Measurements from ENCODE around the gene GRN. TPM values are rescaled to one million over a fixed set of nuclear protein-coding genes. Genes with fewer than 3 reads are reported as not detected.
A peak's percentile ranks its signal among the peaks of the same experiment; 100 is the strongest.
"Not testable (repeated sequence)": the region's sequence is repeated elsewhere in the genome, so short reads cannot be mapped to it uniquely, and the experiment has no call there.

Gene GRN
- total RNA-seq, 3 donors from 2014 or later (not counting 1 experiment from before 2014, with no cell fraction given), result 42.4 to 69.8 (median 55.6) TPM

GRCh38 chr17:44335968-44336367 lies 9.1 kb upstream of the GRN start:
- no peak overlapping the region for H3K4me3 Mint-ChIP-seq
- H3K27ac ChIP-seq (ENCODE audit: low read length), result no peak overlapping the region
- DNase-seq, result no peak
- peaks cover 7% of the 10 kb centered on the region for H3K4me1 ChIP-seq (ENCODE audit: control insufficient read depth, insufficient read depth, low read length)
- H3K27me3 ChIP-seq (ENCODE audit: control insufficient read depth, insufficient read depth, low read length), result no peaks in the 10 kb centered on the region
- intact Hi-C loops (cut with micrococcal nuclease), result no loop called here
- peaks cover 0 to under 1% of the 10 kb centered on the region in 2 donors for H3K27me3 Mint-ChIP-seq (ENCODE audit: low read depth in 2 of 2)
- no peak overlapping the region for H3K27ac Mint-ChIP-seq
- H3K4me1 Mint-ChIP-seq, result peaks cover 5 to 6% of the 10 kb centered on the region in 2 donors
- H3K36me3 Mint-ChIP-seq, result no peaks in the 10 kb centered on the region
- no peak for ATAC-seq
- WGBS (ENCODE audit: insufficient coverage), result 71% methylated on average over 5 of the region's 5 CpGs
- no peaks in the 10 kb centered on the region for H3K9me3 ChIP-seq (ENCODE audit: control insufficient read depth, insufficient read depth, low read length)
- H3K36me3 ChIP-seq (ENCODE audit: control insufficient read depth, insufficient read depth, low read length), result no peaks in the 10 kb centered on the region
- TF ChIP-seq CTCF (IDR thresholded peaks at IDR 0.05), result no peak
- no peaks in the 10 kb centered on the region for H3K9me3 Mint-ChIP-seq
- no peak overlapping the region for H3K4me3 ChIP-seq (ENCODE audit: low read length)

GRCh38 chr17:44338702-44339101 lies 6.4 kb upstream of the GRN start:
- Histone ChIP-seq H3K9me3 (ENCODE audit: control insufficient read depth, insufficient read depth, low read length) (no peaks in the 10 kb centered on the region), H3K36me3 (ENCODE audit: control insufficient read depth, insufficient read depth, low read length) (no peaks in the 10 kb centered on the region), H3K27me3 (ENCODE audit: control insufficient read depth, insufficient read depth, low read length) (no peaks in the 10 kb centered on the region), H3K27ac (ENCODE audit: low read length) (no peak overlapping the region), H3K4me1 (ENCODE audit: control insufficient read depth, insufficient read depth, low read length) (peaks cover 3% of the 10 kb centered on the region), H3K4me3 (ENCODE audit: low read length) (no peak overlapping the region)
- Mint-ChIP-seq H3K4me1 (no peaks in the 10 kb centered on the region), H3K27me3 (ENCODE audit: low read depth in 2 of 2) (peaks cover 14 to 20% of the 10 kb centered on the region in 2 donors), H3K27ac (no peak overlapping the region), H3K4me3 (no peak overlapping the region), H3K9me3 (no peaks in the 10 kb centered on the region), H3K36me3 (no peaks in the 10 kb centered on the region)
- DNase-seq (no peak), ATAC-seq (peak in 1 of 3 donors; percentile 46)
- TF ChIP-seq CTCF (IDR thresholded peaks at IDR 0.05), result no peak
- intact Hi-C loops (cut with micrococcal nuclease), result no loop called here
- WGBS (ENCODE audit: insufficient coverage), result 49% methylated on average over 6 of the region's 6 CpGs

GRCh38 chr17:44340553-44340952 lies 4.5 kb upstream of the GRN start:
- H3K9me3 Mint-ChIP-seq; H3K9me3 ChIP-seq (ENCODE audit: control insufficient read depth, insufficient read depth, low read length); H3K4me3 Mint-ChIP-seq; DNase-seq; ATAC-seq; H3K36me3 ChIP-seq (ENCODE audit: control insufficient read depth, insufficient read depth, low read length); H3K27ac ChIP-seq (ENCODE audit: low read length); H3K27me3 ChIP-seq (ENCODE audit: control insufficient read depth, insufficient read depth, low read length); intact Hi-C loops (cut with micrococcal nuclease); H3K27ac Mint-ChIP-seq; H3K36me3 Mint-ChIP-seq; H3K4me3 ChIP-seq (ENCODE audit: low read length): not testable (repeated sequence)
- peaks cover 16% of the 10 kb centered on the region for H3K4me1 ChIP-seq (ENCODE audit: control insufficient read depth, insufficient read depth, low read length)
- 88% methylated on average over 5 of the region's 5 CpGs for WGBS (ENCODE audit: insufficient coverage)
- Mint-ChIP-seq H3K4me1 (peaks cover 9 to 11% of the 10 kb centered on the region in 2 donors), H3K27me3 (ENCODE audit: low read depth in 2 of 2) (peaks cover 19 to 25% of the 10 kb centered on the region in 2 donors)

- Histone ChIP-seq H3K36me3 (ENCODE audit: control insufficient read depth, insufficient read depth, low read length) (no peaks in the 10 kb centered on the region), H3K4me1 (ENCODE audit: control insufficient read depth, insufficient read depth, low read length) (peaks cover 44% of the 10 kb centered on the region), H3K27ac (ENCODE audit: low read length) (no peak overlapping the region), H3K4me3 (ENCODE audit: low read length) (no peak overlapping the region), H3K9me3 (ENCODE audit: control insufficient read depth, insufficient read depth, low read length) (no peaks in the 10 kb centered on the region), H3K27me3 (ENCODE audit: control insufficient read depth, insufficient read depth, low read length) (no peaks in the 10 kb centered on the region)
- no peaks in the 10 kb centered on the region for H3K9me3 Mint-ChIP-seq
- no peak for TF ChIP-seq CTCF (IDR thresholded peaks at IDR 0.05)
- H3K4me3 Mint-ChIP-seq, result peak overlapping the region; percentile 97
- peaks cover 19 to 25% of the 10 kb centered on the region in 2 donors for H3K27me3 Mint-ChIP-seq (ENCODE audit: low read depth in 2 of 2)
- intact Hi-C loops (cut with micrococcal nuclease), result no loop called here
- DNase-seq (no peak), ATAC-seq (no peak)
- H3K36me3 Mint-ChIP-seq, result no peaks in the 10 kb centered on the region
- peaks cover 16 to 26% of the 10 kb centered on the region in 2 donors for H3K4me1 Mint-ChIP-seq
- 87% methylated on average over 11 of the region's 11 CpGs for WGBS (ENCODE audit: insufficient coverage)
- no peak overlapping the region for H3K27ac Mint-ChIP-seq
These were observed 1.4 kb upstream of the GRN start for GRCh38 chr17:44343510-44344209.

All from natural killer cell (primary cell).